ENCODE data around the gene CDK5RAP1. TPM values are rescaled to one million over a fixed set of nuclear protein-coding genes. Genes with fewer than 3 reads are reported as not detected.
A peak's percentile ranks its signal among the peaks of the same experiment; 100 is the strongest.

Gene CDK5RAP1
- total RNA-seq, 1 donor from 2014 or later = 42.0 TPM

DNA sequence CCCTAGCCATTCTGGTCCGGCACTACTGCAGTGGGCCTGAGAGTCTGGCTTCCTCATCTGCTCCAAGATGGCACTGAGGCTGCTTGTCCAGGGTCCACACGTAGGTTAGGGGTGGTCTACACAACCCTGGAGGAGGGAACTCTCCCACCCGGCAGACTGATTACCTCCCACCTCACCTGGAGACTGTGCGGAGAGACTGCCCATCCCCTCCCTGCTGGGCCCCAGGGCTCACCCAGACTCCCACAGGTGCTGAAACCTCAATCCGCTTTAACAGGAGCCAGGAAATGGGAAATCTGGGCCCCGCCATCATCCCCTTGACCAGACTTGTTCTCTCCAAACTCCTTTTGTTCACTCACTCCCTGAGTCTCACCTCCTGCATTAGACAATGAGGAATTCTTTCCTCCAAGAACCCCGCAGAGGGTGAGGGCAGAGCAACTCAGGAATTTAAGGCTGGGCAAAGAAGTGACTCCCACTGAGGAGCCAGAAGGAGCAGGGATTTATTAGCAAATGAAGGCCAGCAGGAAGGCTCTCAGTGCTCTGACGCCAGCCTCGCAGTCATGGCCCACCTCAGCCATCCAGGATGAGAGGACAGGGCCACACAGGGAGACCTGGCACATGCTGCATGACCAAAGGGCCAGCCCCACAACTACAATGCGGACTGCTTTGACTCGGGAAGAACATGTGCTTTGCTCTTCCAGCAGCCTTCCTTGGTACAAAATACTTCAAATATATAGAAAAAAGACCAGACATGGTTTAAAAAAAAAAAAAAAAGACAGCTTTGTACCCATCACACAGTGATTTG, 53.0 kb downstream of the CDK5RAP1 start:
- Mint-ChIP-seq H3K27me3 (ENCODE audit: insufficient read depth, low read depth) (peaks cover 6% of the 10 kb centered on the region), H3K4me1 (no peaks in the 10 kb centered on the region), H3K9me3 (no peaks in the 10 kb centered on the region), H3K4me3 (no peak overlapping the region), H3K27ac (peak overlapping the region; percentile 17), H3K36me3 (peaks cover 9% of the 10 kb centered on the region)
- H3K79me2 ChIP-seq (ENCODE audit: low read depth) = no peaks in the 10 kb centered on the region
- H3K4me1 ChIP-seq = no peaks in the 10 kb centered on the region
- no peaks in the 10 kb centered on the region for H4K20me1 ChIP-seq (ENCODE audit: low read depth)
- H3K27ac ChIP-seq = no peak overlapping the region
- TF ChIP-seq EZH2phosphoT487 (IDR thresholded peaks at IDR 0.05) (no peak), EZH2 (IDR thresholded peaks at IDR 0.05) (no peak)
- TF ChIP-seq, protein P1, sequence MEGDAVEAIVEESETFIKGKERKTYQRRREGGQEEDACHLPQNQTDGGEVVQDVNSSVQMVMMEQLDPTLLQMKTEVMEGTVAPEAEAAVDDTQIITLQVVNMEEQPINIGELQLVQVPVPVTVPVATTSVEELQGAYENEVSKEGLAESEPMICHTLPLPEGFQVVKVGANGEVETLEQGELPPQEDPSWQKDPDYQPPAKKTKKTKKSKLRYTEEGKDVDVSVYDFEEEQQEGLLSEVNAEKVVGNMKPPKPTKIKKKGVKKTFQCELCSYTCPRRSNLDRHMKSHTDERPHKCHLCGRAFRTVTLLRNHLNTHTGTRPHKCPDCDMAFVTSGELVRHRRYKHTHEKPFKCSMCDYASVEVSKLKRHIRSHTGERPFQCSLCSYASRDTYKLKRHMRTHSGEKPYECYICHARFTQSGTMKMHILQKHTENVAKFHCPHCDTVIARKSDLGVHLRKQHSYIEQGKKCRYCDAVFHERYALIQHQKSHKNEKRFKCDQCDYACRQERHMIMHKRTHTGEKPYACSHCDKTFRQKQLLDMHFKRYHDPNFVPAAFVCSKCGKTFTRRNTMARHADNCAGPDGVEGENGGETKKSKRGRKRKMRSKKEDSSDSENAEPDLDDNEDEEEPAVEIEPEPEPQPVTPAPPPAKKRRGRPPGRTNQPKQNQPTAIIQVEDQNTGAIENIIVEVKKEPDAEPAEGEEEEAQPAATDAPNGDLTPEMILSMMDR (IDR thresholded peaks at IDR 0.05) = no peak
- no peak overlapping the region for H3K9ac ChIP-seq
- no peak overlapping the region for H3K4me2 ChIP-seq
- no peak overlapping the region for H2AFZ ChIP-seq (replicated peaks)
- no peaks in the 10 kb centered on the region for H3F3A ChIP-seq (ENCODE audit: low read depth)
- H3K36me3 ChIP-seq = no peaks in the 10 kb centered on the region
- no peaks in the 10 kb centered on the region for H3K27me3 ChIP-seq
- peak; percentile 25 for DNase-seq (ENCODE audit: low spot score)
- no peaks in the 10 kb centered on the region for H3K9me3 ChIP-seq (ENCODE audit: low read depth)
- H3K4me3 ChIP-seq = no peak overlapping the region

DNA sequence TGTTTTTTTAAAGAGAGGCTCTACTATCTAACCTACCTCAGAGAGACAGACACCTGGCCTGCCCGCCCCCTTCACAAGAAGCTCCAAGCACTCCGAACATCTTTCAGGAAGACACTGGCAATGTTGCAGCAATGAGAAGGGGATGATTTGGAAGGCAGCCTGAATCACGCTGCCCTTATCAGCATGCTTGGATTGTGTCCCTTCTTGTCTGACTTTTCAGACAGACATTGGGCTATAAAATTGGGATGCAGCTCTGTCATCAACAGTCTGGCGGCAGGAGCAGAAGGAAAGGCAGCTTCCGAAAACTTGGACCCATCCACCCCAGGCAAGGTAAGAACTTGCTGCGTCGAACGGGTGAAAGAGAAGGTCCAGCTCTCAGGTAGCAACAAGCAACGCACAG, 56.0 kb downstream of the CDK5RAP1 start:
- H3K36me3 ChIP-seq = no peaks in the 10 kb centered on the region
- H4K20me1 ChIP-seq (ENCODE audit: low read depth) = no peaks in the 10 kb centered on the region
- DNase-seq (ENCODE audit: low spot score) = no peak
- no peaks in the 10 kb centered on the region for H3K9me3 Mint-ChIP-seq
- H3K4me1 Mint-ChIP-seq = no peaks in the 10 kb centered on the region
- no peak overlapping the region for H3K27ac ChIP-seq
- H3K9ac ChIP-seq = no peak overlapping the region
- peaks cover 6% of the 10 kb centered on the region for H3K36me3 Mint-ChIP-seq
- H3K79me2 ChIP-seq (ENCODE audit: low read depth) = no peaks in the 10 kb centered on the region
- no peaks in the 10 kb centered on the region for H3F3A ChIP-seq (ENCODE audit: low read depth)
- H3K9me3 ChIP-seq (ENCODE audit: low read depth) = no peaks in the 10 kb centered on the region
- H3K27ac Mint-ChIP-seq = no peak overlapping the region
- TF ChIP-seq EZH2phosphoT487 (IDR thresholded peaks at IDR 0.05) (no peak), EZH2 (IDR thresholded peaks at IDR 0.05) (no peak)
- TF ChIP-seq, protein P1 (IDR thresholded peaks at IDR 0.05) = no peak
- no peak overlapping the region for H3K4me3 ChIP-seq
- H3K4me1 ChIP-seq = no peaks in the 10 kb centered on the region
- no peak overlapping the region for H3K4me2 ChIP-seq
- H3K27me3 ChIP-seq = no peaks in the 10 kb centered on the region
- H3K27me3 Mint-ChIP-seq (ENCODE audit: insufficient read depth, low read depth) = peaks cover 8% of the 10 kb centered on the region
- no peak overlapping the region for H3K4me3 Mint-ChIP-seq
- no peak overlapping the region for H2AFZ ChIP-seq (replicated peaks)

DNA sequence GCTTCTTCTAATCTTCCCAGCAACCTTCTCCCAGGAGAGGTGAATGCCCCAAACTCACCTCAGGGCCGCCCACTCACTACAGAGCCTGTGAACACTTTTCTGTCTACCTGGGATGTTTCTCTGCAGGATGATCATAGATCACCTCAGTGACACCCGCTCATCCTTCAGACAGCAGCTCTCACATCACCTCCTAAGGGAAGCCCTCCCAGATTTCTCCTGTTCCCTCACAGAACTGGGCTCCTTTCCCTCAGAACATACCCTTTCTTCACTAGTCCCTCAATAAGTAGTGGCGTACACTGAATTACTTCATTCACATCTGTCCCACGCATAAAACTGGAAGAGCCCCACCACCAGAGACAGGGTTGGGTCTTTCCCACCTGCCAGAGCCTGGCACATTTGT, 57.8 kb downstream of the CDK5RAP1 start:
- H3K4me3 Mint-ChIP-seq = no peak overlapping the region
- H4K20me1 ChIP-seq (ENCODE audit: low read depth) = no peaks in the 10 kb centered on the region
- no peak overlapping the region for H3K4me2 ChIP-seq
- no peaks in the 10 kb centered on the region for H3K9me3 ChIP-seq (ENCODE audit: low read depth)
- no peaks in the 10 kb centered on the region for H3K79me2 ChIP-seq (ENCODE audit: low read depth)
- H3K27ac Mint-ChIP-seq = no peak overlapping the region
- no peak overlapping the region for H3K9ac ChIP-seq
- H3K4me3 ChIP-seq = no peak overlapping the region
- TF ChIP-seq EZH2phosphoT487 (IDR thresholded peaks at IDR 0.05) (no peak), EZH2 (IDR thresholded peaks at IDR 0.05) (no peak)
- TF ChIP-seq, protein P1 (IDR thresholded peaks at IDR 0.05) = no peak
- H3K36me3 ChIP-seq = no peaks in the 10 kb centered on the region
- no peak overlapping the region for H2AFZ ChIP-seq (replicated peaks)
- no peaks in the 10 kb centered on the region for H3K4me1 ChIP-seq
- H3F3A ChIP-seq (ENCODE audit: low read depth) = no peaks in the 10 kb centered on the region
- no peaks in the 10 kb centered on the region for H3K9me3 Mint-ChIP-seq
- no peaks in the 10 kb centered on the region for H3K36me3 Mint-ChIP-seq
- H3K4me1 Mint-ChIP-seq = no peaks in the 10 kb centered on the region
- H3K27ac ChIP-seq = no peak overlapping the region
- DNase-seq (ENCODE audit: low spot score) = no peak
- H3K27me3 ChIP-seq = no peaks in the 10 kb centered on the region
- peaks cover 8% of the 10 kb centered on the region for H3K27me3 Mint-ChIP-seq (ENCODE audit: insufficient read depth, low read depth)
